Trophoblast cell (in vitro differentiated cells and primary cell): ENCODE results near the gene GRIPAP1.
A peak's percentile ranks its signal among the peaks of the same experiment; 100 is the strongest.

Experiments used
- DNase-seq, 2 donors: peaks; one replicate each; pipeline ENCODE4 v3.0.0-alpha.2; 2016
- H2AFZ ChIP-seq: 2 replicates; pipeline ENCODE4 v1.6.1; 2013; ENCODE audit warnings: low read length, moderate library complexity, mild to moderate bottlenecking; ENCODE audit not compliant: insufficient read depth, poor library complexity
- H2AK5ac ChIP-seq: 2 replicates; pipeline ENCODE4 v1.6.1; 2013; ENCODE audit warnings: mild to moderate bottlenecking, low read length
- H2BK120ac ChIP-seq: 2 replicates; pipeline ENCODE4 v1.6.1; 2013; ENCODE audit warnings: low read length, mild to moderate bottlenecking, moderate library complexity; ENCODE audit not compliant: insufficient read depth, poor library complexity
- H2BK12ac ChIP-seq: 2 replicates; pipeline ENCODE4 v1.6.1; 2013; ENCODE audit warnings: mild to moderate bottlenecking, low read length, moderate library complexity
- H2BK5ac ChIP-seq: 2 replicates; pipeline ENCODE4 v1.6.1; 2013; ENCODE audit warnings: low read length, low read depth, moderate library complexity, mild to moderate bottlenecking; ENCODE audit not compliant: poor library complexity
- H3K14ac ChIP-seq: 2 replicates; pipeline ENCODE4 v1.6.1; 2013; ENCODE audit warnings: mild to moderate bottlenecking, low read length
- H3K18ac ChIP-seq: 2 replicates; pipeline ENCODE4 v1.6.1; 2013; ENCODE audit warnings: mild to moderate bottlenecking, low read length
- H3K23ac ChIP-seq: 2 replicates; pipeline ENCODE4 v1.6.1; 2013; ENCODE audit warnings: low read length
- H3K27ac ChIP-seq: 2 replicates; pipeline ENCODE4 v1.5.1; 2013; ENCODE audit warnings: low read depth, mild to moderate bottlenecking, inconsistent platforms, low read length, moderate library complexity
- H3K27me3 ChIP-seq: 2 replicates; pipeline ENCODE4 v1.6.1; 2013; ENCODE audit warnings: inconsistent platforms, mild to moderate bottlenecking, low read length, moderate library complexity; ENCODE audit not compliant: insufficient read depth
- H3K36me3 ChIP-seq, 2 experiments: 1 replicate in 1 of 2; 2 replicates in 1 of 2; pipeline ENCODE4 v1.6.1; 2013; ENCODE audit warnings: low read length in 2 of 2, mild to moderate bottlenecking in 2 of 2, moderate library complexity in 1 of 2; ENCODE audit not compliant: insufficient read depth in 2 of 2, control insufficient read depth in 1 of 2
- H3K4ac ChIP-seq: 2 replicates; pipeline ENCODE4 v1.6.1; 2013; ENCODE audit warnings: low read depth, mild to moderate bottlenecking, low read length, moderate library complexity
- H3K4me1 ChIP-seq, 2 experiments: 1 replicate in 1 of 2; 2 replicates in 1 of 2; pipeline ENCODE4 v1.6.1; 2013; ENCODE audit warnings: low read length in 2 of 2, mild to moderate bottlenecking in 2 of 2, moderate library complexity in 1 of 2; ENCODE audit not compliant: insufficient read depth in 2 of 2, control insufficient read depth in 1 of 2
- H3K4me2 ChIP-seq: 2 replicates; pipeline ENCODE4 v1.6.1; 2013; ENCODE audit warnings: inconsistent platforms, mild to moderate bottlenecking, low read length, moderate library complexity
- H3K4me3 ChIP-seq: 2 replicates; pipeline ENCODE4 v1.5.1; 2013; ENCODE audit warnings: mild to moderate bottlenecking, low read depth, low read length, inconsistent platforms
- H3K79me1 ChIP-seq: one replicate; pipeline ENCODE4 v1.6.1; 2013; ENCODE audit warnings: low read length
- H3K79me2 ChIP-seq: 2 replicates; pipeline ENCODE4 v1.6.1; 2013; ENCODE audit warnings: low read length, mild to moderate bottlenecking; ENCODE audit not compliant: control insufficient read depth, insufficient read depth, poor library complexity
- H3K9ac ChIP-seq: 2 replicates; pipeline ENCODE4 v1.6.1; 2013; ENCODE audit warnings: mild to moderate bottlenecking, low read length
- H3K9me3 ChIP-seq: 2 replicates; pipeline ENCODE4 v1.6.1; 2013; ENCODE audit warnings: low read depth, mild to moderate bottlenecking, control low read depth, inconsistent platforms, low read length; ENCODE audit not compliant: insufficient read depth
- H4K12ac ChIP-seq: 2 replicates; pipeline ENCODE4 v1.6.1; 2013; ENCODE audit warnings: low read depth, mild to moderate bottlenecking, low read length, moderate library complexity
- H4K8ac ChIP-seq: 2 replicates; pipeline ENCODE4 v1.6.1; 2013; ENCODE audit warnings: low read depth, mild to moderate bottlenecking, low read length, moderate library complexity
- H4K91ac ChIP-seq: one replicate; pipeline ENCODE4 v1.6.1; 2013; ENCODE audit warnings: low read depth, mild to moderate bottlenecking, low read length, moderate library complexity
- WGBS: extraction: QIAGEN DNeasy Blood & Tissue Kit; methylation state at CpG from one replicate; pipeline ENCODE4 v1.1.7; 2013; ENCODE audit warnings: missing lambda C conversion rate; ENCODE audit not compliant: insufficient read length, insufficient coverage; ENCODE audit errors: extremely low coverage; 5-methylcytosine and 5-hydroxymethylcytosine counted together

Gene GRIPAP1

DNA sequence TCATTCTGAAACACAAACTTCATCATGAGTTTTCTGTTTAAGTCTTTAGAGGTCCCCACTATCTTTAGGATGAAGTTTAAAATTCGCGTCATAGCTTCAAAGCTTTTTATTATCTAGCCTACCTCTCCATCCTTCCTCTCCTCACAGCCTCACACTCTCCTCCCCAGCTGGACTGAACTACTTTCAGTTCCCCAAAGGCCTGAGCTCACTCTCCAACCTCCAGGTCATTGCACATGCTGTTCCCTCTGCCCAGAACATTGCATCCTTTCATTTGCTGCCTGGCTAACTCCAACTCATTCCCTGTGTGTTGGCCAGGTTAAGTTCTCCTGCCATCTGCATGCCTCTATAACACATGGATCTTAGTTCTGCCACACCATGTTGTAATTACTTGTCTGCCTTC, 41.8 kb downstream of the GRIPAP1 start:
- H3K9ac ChIP-seq: no peak overlapping the region
- H3K4me1 ChIP-seq: peaks cover 0 to 6% of the 10 kb centered on the region in 2 experiments
- no peak overlapping the region for H2BK12ac ChIP-seq
- H3K14ac ChIP-seq: no peak overlapping the region
- no peak overlapping the region for H2AK5ac ChIP-seq
- H3K4me2 ChIP-seq: no peak overlapping the region
- H3K18ac ChIP-seq: no peak overlapping the region
- no peak overlapping the region for H3K27ac ChIP-seq
- no peak overlapping the region for H3K4ac ChIP-seq
- no peak overlapping the region for H2BK120ac ChIP-seq
- no peak overlapping the region for H2BK5ac ChIP-seq
- no peaks in the 10 kb centered on the region for H3K9me3 ChIP-seq
- no peak overlapping the region for H2AFZ ChIP-seq
- H4K12ac ChIP-seq: no peak overlapping the region
- no peak overlapping the region for H4K8ac ChIP-seq
- H3K4me3 ChIP-seq: no peak overlapping the region
- H3K79me1 ChIP-seq: peaks cover 11% of the 10 kb centered on the region
- peaks cover 3 to 4% of the 10 kb centered on the region in 2 experiments for H3K36me3 ChIP-seq
- DNase-seq: no peak
- WGBS: no CpG with 5 or more reads among the region's 2 CpGs
- H3K23ac ChIP-seq: no peak overlapping the region
- no peaks in the 10 kb centered on the region for H3K27me3 ChIP-seq
- no peak overlapping the region for H4K91ac ChIP-seq
- H3K79me2 ChIP-seq: peaks cover 7% of the 10 kb centered on the region

DNA sequence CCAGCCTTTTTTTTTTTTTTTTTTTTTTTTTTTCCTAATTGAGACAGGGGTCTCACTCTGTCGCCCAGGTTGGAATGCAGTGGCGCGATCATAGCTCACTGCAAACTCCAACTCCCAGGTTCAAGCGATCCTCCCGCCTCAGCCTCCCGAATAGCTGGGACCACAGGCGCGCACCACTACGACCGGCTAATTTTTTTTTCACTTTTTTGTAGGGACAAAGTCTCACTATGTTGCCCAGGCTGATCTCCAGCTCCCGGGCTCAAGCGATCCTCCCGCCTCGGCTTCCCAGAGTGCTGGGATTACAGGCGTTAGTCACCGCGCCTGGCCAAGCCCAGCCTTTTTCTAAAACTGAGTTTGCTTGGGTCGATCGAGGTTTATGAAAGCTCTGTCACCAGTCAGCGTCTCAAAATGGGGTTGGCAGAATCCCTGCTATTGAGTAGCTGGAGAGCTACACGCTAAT, 43.4 kb downstream of the GRIPAP1 start:
- H2AK5ac ChIP-seq: no peak overlapping the region
- peak overlapping the region; percentile 27 for H2AFZ ChIP-seq
- H3K4me2 ChIP-seq: peak overlapping the region; percentile 76
- peaks cover 7% of the 10 kb centered on the region for H3K79me2 ChIP-seq
- H3K18ac ChIP-seq: peak overlapping the region; percentile 62
- peaks cover 11% of the 10 kb centered on the region for H3K79me1 ChIP-seq
- peak overlapping the region; percentile 53 for H3K4ac ChIP-seq
- H3K27ac ChIP-seq: peak overlapping the region; percentile 77
- DNase-seq: peak; percentile 57 to 68
- peak overlapping the region; percentile 62 for H3K4me3 ChIP-seq
- H4K8ac ChIP-seq: peak overlapping the region; percentile 65
- peak overlapping the region; percentile 55 for H2BK120ac ChIP-seq
- WGBS: no CpG with 5 or more reads among the region's 21 CpGs
- H2BK12ac ChIP-seq: no peak overlapping the region
- no peaks in the 10 kb centered on the region for H3K9me3 ChIP-seq
- peak overlapping the region; percentile 77 for H4K12ac ChIP-seq
- H2BK5ac ChIP-seq: peak overlapping the region; percentile 75
- peak overlapping the region; percentile 74 for H4K91ac ChIP-seq
- H3K4me1 ChIP-seq: peaks cover 0 to 8% of the 10 kb centered on the region in 2 experiments
- H3K36me3 ChIP-seq: peaks cover 5 to 17% of the 10 kb centered on the region in 2 experiments
- no peaks in the 10 kb centered on the region for H3K27me3 ChIP-seq
- H3K14ac ChIP-seq: peak overlapping the region; percentile 48
- H3K9ac ChIP-seq: peak overlapping the region; percentile 5
- no peak overlapping the region for H3K23ac ChIP-seq

DNA sequence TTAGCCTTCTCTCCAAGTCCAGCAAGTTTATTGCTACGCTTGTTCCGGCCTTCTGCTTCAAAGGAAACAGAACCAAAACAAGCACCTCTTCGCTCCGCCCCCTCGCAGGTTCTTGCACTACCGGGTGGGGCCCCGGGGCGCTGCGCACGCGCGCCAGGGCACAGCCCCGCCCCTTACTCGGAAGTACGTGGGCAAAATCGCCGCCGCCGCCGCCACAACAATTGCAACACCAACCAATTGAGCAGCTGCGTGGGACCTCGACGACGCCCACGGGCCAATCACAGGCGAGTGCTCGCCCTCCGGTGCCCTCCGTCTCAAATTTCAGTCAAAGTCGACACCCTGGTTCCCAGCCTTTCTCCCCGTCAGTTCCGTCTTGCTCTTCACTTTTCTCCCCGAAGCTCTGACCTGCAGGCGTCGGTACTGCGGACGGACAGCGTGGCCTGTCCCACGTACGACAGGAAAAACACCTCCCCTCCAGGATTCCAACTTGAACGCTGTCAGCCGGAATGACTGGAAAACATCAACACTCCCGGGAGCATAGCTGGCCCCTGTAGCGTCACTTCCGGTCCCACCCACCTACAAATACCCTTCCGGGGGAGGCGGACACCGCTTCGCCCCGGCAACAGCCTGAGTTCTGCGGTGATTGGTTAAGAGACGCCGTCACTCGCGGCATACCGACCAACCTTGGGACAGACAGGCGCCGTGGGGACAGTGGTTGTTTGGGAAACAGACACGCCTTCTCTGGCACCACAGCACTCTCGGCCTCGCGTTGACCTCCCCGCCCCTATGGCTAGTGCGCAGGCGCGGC, 44.0 kb downstream of the GRIPAP1 start:
- peak overlapping the region; percentile 90 for H2BK5ac ChIP-seq
- H4K91ac ChIP-seq: peak overlapping the region; percentile 88
- peak overlapping the region; percentile 71 for H2BK120ac ChIP-seq
- peak; percentile 93 to 95 for DNase-seq
- peak overlapping the region; percentile 98 for H3K27ac ChIP-seq
- no peak overlapping the region for H3K23ac ChIP-seq
- H3K27me3 ChIP-seq: no peaks in the 10 kb centered on the region
- peaks cover 5 to 20% of the 10 kb centered on the region in 2 experiments for H3K36me3 ChIP-seq
- H3K4me2 ChIP-seq: peak overlapping the region; percentile 72
- WGBS: no CpG with 5 or more reads among the region's 66 CpGs
- peak overlapping the region; percentile 96 for H4K8ac ChIP-seq
- peak overlapping the region; percentile 93 for H3K4me3 ChIP-seq
- H3K4ac ChIP-seq: peak overlapping the region; percentile 77
- peaks cover 11% of the 10 kb centered on the region for H3K79me1 ChIP-seq
- peak overlapping the region; percentile 70 for H4K12ac ChIP-seq
- H3K79me2 ChIP-seq: peaks cover 7% of the 10 kb centered on the region
- peak overlapping the region; percentile 83 for H3K14ac ChIP-seq
- H3K9ac ChIP-seq: peak overlapping the region; percentile 88
- no peak overlapping the region for H2BK12ac ChIP-seq
- H3K4me1 ChIP-seq: peaks cover 0 to 8% of the 10 kb centered on the region in 2 experiments
- H3K18ac ChIP-seq: peak overlapping the region; percentile 88
- H3K9me3 ChIP-seq: no peaks in the 10 kb centered on the region
- no peak overlapping the region for H2AK5ac ChIP-seq
- H2AFZ ChIP-seq: peak overlapping the region; percentile 86

DNA sequence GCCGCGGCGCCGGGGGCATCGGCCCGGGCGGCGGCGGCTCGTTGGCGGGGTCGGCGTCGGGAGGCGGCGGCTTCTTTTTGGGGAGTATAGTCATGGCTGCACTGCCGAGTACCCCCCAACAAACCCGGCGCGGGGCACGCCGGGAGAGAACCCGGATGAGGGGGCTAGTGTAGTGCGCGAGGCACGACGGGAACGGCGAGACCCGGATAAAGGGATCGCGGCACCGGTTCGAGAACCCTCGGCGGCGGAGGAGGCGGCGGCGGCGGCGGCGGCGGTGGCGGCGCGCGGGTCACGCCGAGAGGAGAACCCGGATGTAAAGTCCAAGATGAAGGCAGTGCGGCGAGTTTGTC, 44.6 kb downstream of the GRIPAP1 start, which contains the start of gene OTUD5:
Gene OTUD5, minus strand, starts transcription at position 131 of the 350 bp plus-strand sequence. Its CDS starts 37 bp downstream, at position 94.
- Histone ChIP-seq H3K4me1 (peaks cover 0 to 8% of the 10 kb centered on the region in 2 experiments), H3K27ac (peak within 1 kb of the TSS; percentile 98), H3K14ac (peak within 1 kb of the TSS; percentile 83), H2AK5ac (peak within 1 kb of the TSS; percentile 86), H2AFZ (peak within 1 kb of the TSS; percentile 86), H3K9ac (peak within 1 kb of the TSS; percentile 88), H3K4me3 (peak within 1 kb of the TSS; percentile 93), H3K9me3 (no peaks in the 10 kb centered on the region), H3K23ac (no peak within 1 kb of the TSS), H3K79me2 (peaks cover 10% of the 10 kb centered on the region), H3K4ac (peak within 1 kb of the TSS; percentile 96), H4K12ac (peak within 1 kb of the TSS; percentile 86), H4K8ac (peak within 1 kb of the TSS; percentile 96), H3K36me3 (peaks cover 7 to 20% of the 10 kb centered on the region in 2 experiments), H2BK120ac (peak within 1 kb of the TSS; percentile 71), H3K4me2 (peak within 1 kb of the TSS; percentile 94), H2BK12ac (no peak within 1 kb of the TSS), H3K18ac (peak within 1 kb of the TSS; percentile 88), H3K27me3 (no peaks in the 10 kb centered on the region), H2BK5ac (peak within 1 kb of the TSS; percentile 90), H4K91ac (peak within 1 kb of the TSS; percentile 88), H3K79me1 (peaks cover 11% of the 10 kb centered on the region)
- WGBS: no CpG with 5 or more reads among the region's 53 CpGs
- no peak for DNase-seq
